Stimulated activated effector memory CD8-positive, alpha-beta T cell treated with anti-CD3 and anti-CD28 coated beads, Interleukin-12 subunit alpha, Interleukin-12 subunit beta, amount 100 ng/mL, for 72 hours (primary cell): Measurements from ENCODE around the gene GNE.
"Not testable (repeated sequence)": the region's sequence is repeated elsewhere in the genome, so short reads cannot be mapped to it uniquely, and the experiment has no call there.

Experiments
- ATAC-seq: fragments of 150-1000 bp; cut with Tn5 transposase; 2 replicates; pipeline ENCODE4 v1.10.0; 2021
- DNase-seq, 2 donors: peaks; one replicate each; pipeline ENCODE4 v3.0.0; 2021 to 2022; ENCODE audit warnings: low spot score in 2 of 2
- H3K27ac Mint-ChIP-seq: one replicate; pipeline ENCODE4 v1.8.0; 2022; ENCODE audit warnings: mild to moderate bottlenecking, mixed read lengths
- H3K36me3 Mint-ChIP-seq: one replicate; pipeline ENCODE4 v1.8.0; 2022; ENCODE audit warnings: mild to moderate bottlenecking, mixed read lengths
- H3K4me1 Mint-ChIP-seq: one replicate; pipeline ENCODE4 v1.8.0; 2022; ENCODE audit warnings: mixed read lengths
- H3K4me3 Mint-ChIP-seq: one replicate; pipeline ENCODE4 v1.8.0; 2022; ENCODE audit warnings: mild to moderate bottlenecking, mixed read lengths
- H3K9me3 Mint-ChIP-seq: one replicate; pipeline ENCODE4 v1.8.0; 2022; ENCODE audit warnings: mixed read lengths

Gene GNE

GRCh38 chr9:36204906-36205547, 53.2 kb downstream of the GNE start:
- Mint-ChIP-seq H3K4me3 (no peak overlapping the region), H3K36me3 (peaks cover 99% of the 10 kb centered on the region), H3K4me1 (peaks cover 44% of the 10 kb centered on the region), H3K9me3 (no peaks in the 10 kb centered on the region), H3K27ac (peak overlapping the region; percentile 94)
- DNase-seq = no peak
- ATAC-seq = no peak

- peaks cover 68% of the 10 kb centered on the region for H3K36me3 Mint-ChIP-seq
- H3K4me3 Mint-ChIP-seq = peak overlapping the region; percentile 92
- peak overlapping the region; percentile 65 for H3K27ac Mint-ChIP-seq
- no peak for DNase-seq
- H3K9me3 Mint-ChIP-seq = no peaks in the 10 kb centered on the region
- no peak for ATAC-seq
- H3K4me1 Mint-ChIP-seq = peaks cover 48% of the 10 kb centered on the region
These were observed 63.8 kb downstream of the GNE start for GRCh38 chr9:36194326-36195000.

GRCh38 chr9:36193023-36193422, 65.2 kb downstream of the GNE start:
- ATAC-seq (no peak), DNase-seq (no peak)
- Mint-ChIP-seq H3K4me1 (peaks cover 58% of the 10 kb centered on the region), H3K9me3 (no peaks in the 10 kb centered on the region), H3K27ac (peak overlapping the region; percentile 65), H3K4me3 (peak overlapping the region; percentile 92), H3K36me3 (peaks cover 53% of the 10 kb centered on the region)

GRCh38 chr9:36192196-36192595, 66.1 kb downstream of the GNE start:
- Mint-ChIP-seq H3K4me3 (peak overlapping the region; percentile 92), H3K27ac (peak overlapping the region; percentile 95), H3K4me1 (peaks cover 66% of the 10 kb centered on the region), H3K36me3 (peaks cover 45% of the 10 kb centered on the region), H3K9me3 (no peaks in the 10 kb centered on the region)
- DNase-seq = no peak
- ATAC-seq = no peak

GRCh38 chr9:36191686-36192085, 66.6 kb downstream of the GNE start:
- peaks cover 40% of the 10 kb centered on the region for H3K36me3 Mint-ChIP-seq
- peak overlapping the region; percentile 92 for H3K4me3 Mint-ChIP-seq
- ATAC-seq (no peak), DNase-seq (no peak)
- peaks cover 68% of the 10 kb centered on the region for H3K4me1 Mint-ChIP-seq
- peak overlapping the region; percentile 95 for H3K27ac Mint-ChIP-seq
- no peaks in the 10 kb centered on the region for H3K9me3 Mint-ChIP-seq

GRCh38 chr9:36191290-36191645, 67.0 kb downstream of the GNE start:
- peaks cover 68% of the 10 kb centered on the region for H3K4me1 Mint-ChIP-seq
- H3K36me3 Mint-ChIP-seq = peaks cover 36% of the 10 kb centered on the region
- H3K9me3 Mint-ChIP-seq = no peaks in the 10 kb centered on the region
- DNase-seq (peak; percentile 22 to 73), ATAC-seq (peak; percentile 44)
- H3K4me3 Mint-ChIP-seq = peak overlapping the region; percentile 92
- peak overlapping the region; percentile 95 for H3K27ac Mint-ChIP-seq

GRCh38 chr9:36190388-36191289, 67.6 kb downstream of the GNE start, which contains the start of gene CLTA:
CLTA (plus strand) TSS chr9:36190921; CDS start chr9:36191057, 136 bp downstream.
- Mint-ChIP-seq H3K4me1 (peaks cover 68% of the 10 kb centered on the region), H3K36me3 (peaks cover 30% of the 10 kb centered on the region)
- ATAC-seq = peak; percentile 99

GRCh38 chr9:36189976-36190375, 68.3 kb downstream of the GNE start:
- Mint-ChIP-seq H3K27ac (peak overlapping the region; percentile 95), H3K36me3 (peaks cover 23% of the 10 kb centered on the region), H3K4me3 (peak overlapping the region; percentile 92), H3K9me3 (no peaks in the 10 kb centered on the region), H3K4me1 (peaks cover 64% of the 10 kb centered on the region)
- DNase-seq (no peak), ATAC-seq (no peak)

More at GRCh38 chr9:36190388-36191289, 67.6 kb downstream of the GNE start, which contains the start of gene CLTA:
- DNase-seq = peak; percentile 79 to 94
- H3K27ac Mint-ChIP-seq = peak within 1 kb of the TSS; percentile 95
- no peaks in the 10 kb centered on the region for H3K9me3 Mint-ChIP-seq
- H3K4me3 Mint-ChIP-seq = peak within 1 kb of the TSS; percentile 92

- DNase-seq = no peak
- no peak for ATAC-seq
- Mint-ChIP-seq H3K36me3 (peaks cover 11% of the 10 kb centered on the region), H3K4me1 (peaks cover 46% of the 10 kb centered on the region), H3K27ac (peak overlapping the region; percentile 35), H3K4me3 (no peak overlapping the region), H3K9me3 (no peaks in the 10 kb centered on the region)
These were observed 70.0 kb downstream of the GNE start for GRCh38 chr9:36188212-36188611.

GRCh38 chr9:36187414-36187813, 70.8 kb downstream of the GNE start:
- no peak overlapping the region for H3K4me3 Mint-ChIP-seq
- no peak for DNase-seq
- H3K9me3 Mint-ChIP-seq = no peaks in the 10 kb centered on the region
- H3K36me3 Mint-ChIP-seq = peaks cover 6% of the 10 kb centered on the region
- no peak for ATAC-seq
- peaks cover 38% of the 10 kb centered on the region for H3K4me1 Mint-ChIP-seq
- H3K27ac Mint-ChIP-seq = peak overlapping the region; percentile 35

- H3K36me3 Mint-ChIP-seq, DNase-seq, H3K9me3 Mint-ChIP-seq, H3K4me3 Mint-ChIP-seq, H3K4me1 Mint-ChIP-seq, ATAC-seq, H3K27ac Mint-ChIP-seq: not testable (repeated sequence)
These were observed 78.0 kb downstream of the GNE start for GRCh38 chr9:36180243-36180642.

- H3K4me3 Mint-ChIP-seq = no peak overlapping the region
- H3K9me3 Mint-ChIP-seq = no peaks in the 10 kb centered on the region
- DNase-seq = no peak
- no peaks in the 10 kb centered on the region for H3K4me1 Mint-ChIP-seq
- no peak overlapping the region for H3K27ac Mint-ChIP-seq
- no peak for ATAC-seq
- no peaks in the 10 kb centered on the region for H3K36me3 Mint-ChIP-seq
These were observed 80.7 kb downstream of the GNE start for GRCh38 chr9:36177571-36177970.

GRCh38 chr9:36176496-36176895, 81.8 kb downstream of the GNE start:
- not testable (repeated sequence) for DNase-seq, H3K9me3 Mint-ChIP-seq, H3K36me3 Mint-ChIP-seq, H3K4me1 Mint-ChIP-seq, H3K27ac Mint-ChIP-seq, H3K4me3 Mint-ChIP-seq, ATAC-seq

- not testable (repeated sequence) for H3K4me3 Mint-ChIP-seq, H3K36me3 Mint-ChIP-seq, DNase-seq, H3K4me1 Mint-ChIP-seq, H3K27ac Mint-ChIP-seq, H3K9me3 Mint-ChIP-seq, ATAC-seq
These were observed 83.0 kb downstream of the GNE start for GRCh38 chr9:36175209-36175608.

GRCh38 chr9:36174731-36175130, 83.5 kb downstream of the GNE start:
- Mint-ChIP-seq H3K36me3 (no peaks in the 10 kb centered on the region), H3K9me3 (no peaks in the 10 kb centered on the region), H3K4me3 (no peak overlapping the region), H3K27ac (no peak overlapping the region), H3K4me1 (no peaks in the 10 kb centered on the region)
- DNase-seq (no peak), ATAC-seq (no peak)
